Measurements from ENCODE around the gene SCD5. TPM values are rescaled to one million over a fixed set of nuclear protein-coding genes. Genes with fewer than 3 reads are reported as not detected.

SCD5 gene
- total and polyA plus RNA-seq, 12 donors: 85.9 to 585 (median 229) TPM

- no peak overlapping the region for H3K27ac ChIP-seq
- no peaks in the 10 kb centered on the region for H3K9me3 ChIP-seq (replicated peaks in 1 of 3)
- no peak for DNase-seq
- WGBS, 4 donors: 69 to 76% (median 70%) methylated on average over 5 of the region's 5 CpGs
- H3K36me3 ChIP-seq (replicated peaks in 1 of 2): no peaks in the 10 kb centered on the region
- no peaks in the 10 kb centered on the region for H3K4me1 ChIP-seq (replicated peaks in 1 of 2)
- H3K4me3 ChIP-seq: no peak overlapping the region
- intact Hi-C loops (cut with DNase I): no loop called here
- TF ChIP-seq POLR2A (IDR thresholded peaks at IDR 0.05) (no peak), CTCF (IDR thresholded peaks at IDR 0.05) (no peak)
- no peaks in the 10 kb centered on the region for H3K27me3 ChIP-seq
Measured at GRCh38 chr4:82591592-82591991, 207.0 kb downstream of the SCD5 start.

GRCh38 chr4:82589756-82590155, 208.8 kb downstream of the SCD5 start:
- Histone ChIP-seq H3K4me1 (replicated peaks in 1 of 2) (no peaks in the 10 kb centered on the region), H3K36me3 (replicated peaks in 1 of 2) (no peaks in the 10 kb centered on the region), H3K27me3 (no peaks in the 10 kb centered on the region), H3K9me3 (replicated peaks in 1 of 3) (no peaks in the 10 kb centered on the region), H3K4me3 (no peak overlapping the region), H3K27ac (no peak overlapping the region)
- TF ChIP-seq CTCF (IDR thresholded peaks at IDR 0.05): no peak
- no peak for TF ChIP-seq POLR2A (IDR thresholded peaks at IDR 0.05)
- no peak for DNase-seq
- WGBS, 4 donors: 81 to 89% (median 84%) methylated on average over 1 of the region's 1 CpG
- intact Hi-C loops (cut with DNase I): no loop called here

- WGBS, 4 donors: 88 to 93% (median 89%) methylated on average over 2 of the region's 2 CpGs
- no peaks in the 10 kb centered on the region for H3K4me1 ChIP-seq (replicated peaks in 1 of 2)
- H3K27me3 ChIP-seq: no peaks in the 10 kb centered on the region
- no peak for TF ChIP-seq POLR2A (IDR thresholded peaks at IDR 0.05)
- TF ChIP-seq CTCF (IDR thresholded peaks at IDR 0.05): no peak
- intact Hi-C loops (cut with DNase I): no loop called here
- H3K27ac ChIP-seq: no peak overlapping the region
- no peaks in the 10 kb centered on the region for H3K36me3 ChIP-seq (replicated peaks in 1 of 2)
- no peaks in the 10 kb centered on the region for H3K9me3 ChIP-seq (replicated peaks in 1 of 3)
- no peak for DNase-seq
- H3K4me3 ChIP-seq: no peak overlapping the region
Measured at GRCh38 chr4:82588771-82589270, 209.8 kb downstream of the SCD5 start.

- no peaks in the 10 kb centered on the region for H3K27me3 ChIP-seq
- no peak for TF ChIP-seq POLR2A (IDR thresholded peaks at IDR 0.05)
- TF ChIP-seq CTCF (IDR thresholded peaks at IDR 0.05): no peak
- H3K36me3 ChIP-seq (replicated peaks in 1 of 2): no peaks in the 10 kb centered on the region
- no peak for DNase-seq
- H3K27ac ChIP-seq: no peak overlapping the region
- no peak overlapping the region for H3K4me3 ChIP-seq
- H3K9me3 ChIP-seq (replicated peaks in 1 of 3): no peaks in the 10 kb centered on the region
- intact Hi-C loops (cut with DNase I): no loop called here
- WGBS, 4 donors: 76 to 90% (median 87%) methylated on average over 8 of the region's 8 CpGs
- H3K4me1 ChIP-seq (replicated peaks in 1 of 2): no peaks in the 10 kb centered on the region
Measured at GRCh38 chr4:82587826-82588540, 210.6 kb downstream of the SCD5 start.
